HG03108 (cell line): ENCODE measurements around the gene METTL22.

Experiments
- ATAC-seq: cut with Tn5 transposase; IDR thresholded peaks from one replicate; pipeline ENCODE4 v1.9.1; 2021; ENCODE audit warnings: moderate library complexity; ENCODE audit not compliant: unreplicated experiment

The METTL22 gene

GRCh38 chr16:8686879-8687278 is 65.4 kb downstream of the METTL22 start:
- no peak for ATAC-seq

GRCh38 chr16:8689686-8690085 is 68.2 kb downstream of the METTL22 start:
- no peak for ATAC-seq

- ATAC-seq, result no peak
Measured at GRCh38 chr16:8691728-8692127, 70.2 kb downstream of the METTL22 start.

GRCh38 chr16:8694795-8695728 is 73.6 kb downstream of the METTL22 start:
- no peak for ATAC-seq

DNA sequence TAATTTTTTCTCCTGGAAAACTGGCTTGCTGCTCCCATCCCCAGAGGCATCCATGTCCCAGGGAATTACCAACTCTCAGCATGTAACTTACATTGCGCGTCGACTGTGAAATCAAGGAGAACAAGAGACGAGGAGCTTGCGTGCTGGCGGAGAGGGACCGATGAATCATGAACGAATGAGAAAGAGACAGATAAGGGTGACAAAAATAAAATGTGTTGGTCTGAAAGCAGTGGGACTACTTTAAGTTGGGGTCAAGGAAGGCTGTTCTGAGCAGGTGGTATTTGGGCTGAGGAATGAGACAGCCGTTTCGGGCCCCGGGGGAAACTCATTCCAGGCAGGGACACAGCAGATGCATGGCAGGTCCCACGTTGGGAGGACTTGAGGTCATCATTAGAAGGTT is 75.4 kb downstream of the METTL22 start:
- ATAC-seq, result no peak

GRCh38 chr16:8697965-8698364 is 76.5 kb downstream of the METTL22 start:
- ATAC-seq, result no peak
